HG02623 (cell line): ENCODE results near the gene OGFOD2.
A peak's percentile ranks its signal among the peaks of the same experiment; 100 is the strongest.

Experiments used
- ATAC-seq: cut with Tn5 transposase; IDR thresholded peaks from one replicate; pipeline ENCODE4 v1.9.1; 2021; ENCODE audit warnings: moderate library complexity; ENCODE audit not compliant: unreplicated experiment

OGFOD2 gene

GRCh38 chr12:122951406-122951805, 23.6 kb upstream of the OGFOD2 start:
- no peak for ATAC-seq

GRCh38 chr12:122951979-122952892, 22.8 kb upstream of the OGFOD2 start:
- ATAC-seq = peak; percentile 66

- ATAC-seq = no peak
These were observed 19.9 kb upstream of the OGFOD2 start for GRCh38 chr12:122955156-122955555.

- ATAC-seq = no peak
These were observed 19.0 kb upstream of the OGFOD2 start for GRCh38 chr12:122956035-122956434.

- ATAC-seq = no peak
These were observed 16.7 kb upstream of the OGFOD2 start for GRCh38 chr12:122958198-122958888.

GRCh38 chr12:122959566-122960192, 15.4 kb upstream of the OGFOD2 start:
- ATAC-seq = no peak

GRCh38 chr12:122960193-122960569, 14.9 kb upstream of the OGFOD2 start:
- ATAC-seq = no peak

GRCh38 chr12:122961531-122962329, 13.3 kb upstream of the OGFOD2 start:
- ATAC-seq = no peak

- no peak for ATAC-seq
These were observed 11.1 kb upstream of the OGFOD2 start for GRCh38 chr12:122963941-122964265.

- no peak for ATAC-seq
These were observed 10.4 kb upstream of the OGFOD2 start for GRCh38 chr12:122964439-122965257.

GRCh38 chr12:122965321-122965751, 9.7 kb upstream of the OGFOD2 start:
- ATAC-seq = no peak

GRCh38 chr12:122965851-122966742, 8.9 kb upstream of the OGFOD2 start, which contains the start of gene ABCB9:
ABCB9 (minus strand) TSS chr12:122966463; CDS start chr12:122960235, 6,228 bp downstream.
- ATAC-seq = peak; percentile 78

GRCh38 chr12:122966743-122967550, 8.1 kb upstream of the OGFOD2 start:
- no peak for ATAC-seq

GRCh38 chr12:122968104-122968503, 6.9 kb upstream of the OGFOD2 start:
- ATAC-seq = no peak

GRCh38 chr12:122969676-122970075, 5.4 kb upstream of the OGFOD2 start:
- no peak for ATAC-seq

- peak; percentile 68 for ATAC-seq
These were observed 661 bp upstream of the OGFOD2 start for GRCh38 chr12:122974274-122974891.

- no peak for ATAC-seq
These were observed 975 bp downstream of the OGFOD2 start for GRCh38 chr12:122975790-122976647.
